CD4-positive, alpha-beta T cell treated with Interleukin-15 for 4 hours (primary cell): ENCODE results near the gene WDR41.

Experiments
- DNase-seq: peaks from one replicate; pipeline ENCODE4 v3.0.0-alpha.2; 2020; ENCODE audit warnings: low spot score

The WDR41 gene

GRCh38 chr5:77444356-77444755 is 47.8 kb downstream of the WDR41 start:
- DNase-seq: no peak

- no peak for DNase-seq
Observed at GRCh38 chr5:77443670-77444069, 48.4 kb downstream of the WDR41 start.

GRCh38 chr5:77438071-77438470 is 54.0 kb downstream of the WDR41 start:
- no peak for DNase-seq

- no peak for DNase-seq
Observed at GRCh38 chr5:77437194-77437593, 54.9 kb downstream of the WDR41 start.

GRCh38 chr5:77431719-77432118 is 60.4 kb downstream of the WDR41 start:
- no peak for DNase-seq

GRCh38 chr5:77431286-77431685 is 60.8 kb downstream of the WDR41 start:
- DNase-seq: no peak

- no peak for DNase-seq
Observed at GRCh38 chr5:77430726-77431125, 61.4 kb downstream of the WDR41 start.

- DNase-seq: no peak
Observed at GRCh38 chr5:77428526-77428925, 63.6 kb downstream of the WDR41 start.

GRCh38 chr5:77427998-77428397 is 64.1 kb downstream of the WDR41 start:
- no peak for DNase-seq

- DNase-seq: no peak
Observed at GRCh38 chr5:77426670-77427069, 65.4 kb downstream of the WDR41 start.

GRCh38 chr5:77425998-77426659 is 66.0 kb downstream of the WDR41 start:
- no peak for DNase-seq

GRCh38 chr5:77425420-77425819 is 66.7 kb downstream of the WDR41 start:
- DNase-seq: no peak

- DNase-seq: no peak
Observed at GRCh38 chr5:77424921-77425320, 67.2 kb downstream of the WDR41 start.

- no peak for DNase-seq
Observed at GRCh38 chr5:77423022-77423750, 68.9 kb downstream of the WDR41 start.

- DNase-seq: no peak
Observed at GRCh38 chr5:77420940-77421339, 71.2 kb downstream of the WDR41 start.

- no peak for DNase-seq
Observed at GRCh38 chr5:77419644-77420582, 72.2 kb downstream of the WDR41 start.

- no peak for DNase-seq
Observed at GRCh38 chr5:77418601-77419581, 73.2 kb downstream of the WDR41 start.

GRCh38 chr5:77418162-77418561 is 74.0 kb downstream of the WDR41 start:
- no peak for DNase-seq

- no peak for DNase-seq
Observed at GRCh38 chr5:77413049-77413448, 79.1 kb downstream of the WDR41 start.

- DNase-seq: no peak
Observed at GRCh38 chr5:77409870-77410621, 82.1 kb downstream of the WDR41 start.

GRCh38 chr5:77407152-77407551 is 85.0 kb downstream of the WDR41 start:
- DNase-seq: no peak
